Measurements from ENCODE around the gene MAPK7.
A peak's percentile ranks its signal among the peaks of the same experiment; 100 is the strongest.

Gene MAPK7

DNA sequence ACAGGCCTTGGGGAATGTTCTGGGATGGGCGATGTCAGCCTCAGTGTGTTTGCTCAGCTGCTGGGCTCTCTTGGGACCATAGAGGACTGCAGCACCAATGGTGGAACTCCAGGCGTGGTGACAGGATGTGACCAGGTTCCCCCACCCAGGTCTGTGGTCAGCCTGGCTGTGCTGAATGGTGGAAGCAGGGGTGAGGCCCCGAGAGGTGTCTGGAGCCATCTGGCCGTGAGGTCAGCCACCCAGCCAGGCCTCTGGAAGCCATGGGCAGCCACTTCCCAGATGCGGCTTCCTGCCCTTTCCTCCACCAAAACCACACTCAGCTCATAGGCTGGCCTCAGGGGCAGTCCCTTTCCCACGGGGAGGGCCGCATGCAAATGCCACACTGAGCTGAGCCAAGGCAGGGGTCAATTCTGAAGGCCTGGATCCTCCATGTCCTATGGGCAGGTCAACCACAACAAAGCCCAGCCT, 7.8 kb upstream of the MAPK7 start:
- Histone ChIP-seq H3K9ac (ENCODE audit: low read depth in 1 of 2, low read length in 2 of 2) (no peak overlapping the region), H3K4me1 (ENCODE audit: control insufficient read depth in 2 of 2, insufficient read depth in 2 of 2, low read length in 2 of 2) (peaks cover 11 to 17% of the 10 kb centered on the region in 2 donors), H3K4me3 (ENCODE audit: low read length in 2 of 2) (no peak overlapping the region), H3K36me3 (ENCODE audit: control insufficient read depth in 2 of 2, insufficient read depth in 2 of 2, low read length in 2 of 2) (no peaks in the 10 kb centered on the region), H3K27ac (ENCODE audit: low read depth in 2 of 2, low read length in 2 of 2) (peak overlapping the region in 1 of 2 donors; percentile 56), H3K27me3 (ENCODE audit: control insufficient read depth in 2 of 2, insufficient read depth in 2 of 2, low read length in 2 of 2) (no peaks in the 10 kb centered on the region), H3K9me3 (ENCODE audit: control insufficient read depth in 2 of 2, low read length in 2 of 2) (no peaks in the 10 kb centered on the region)

DNA sequence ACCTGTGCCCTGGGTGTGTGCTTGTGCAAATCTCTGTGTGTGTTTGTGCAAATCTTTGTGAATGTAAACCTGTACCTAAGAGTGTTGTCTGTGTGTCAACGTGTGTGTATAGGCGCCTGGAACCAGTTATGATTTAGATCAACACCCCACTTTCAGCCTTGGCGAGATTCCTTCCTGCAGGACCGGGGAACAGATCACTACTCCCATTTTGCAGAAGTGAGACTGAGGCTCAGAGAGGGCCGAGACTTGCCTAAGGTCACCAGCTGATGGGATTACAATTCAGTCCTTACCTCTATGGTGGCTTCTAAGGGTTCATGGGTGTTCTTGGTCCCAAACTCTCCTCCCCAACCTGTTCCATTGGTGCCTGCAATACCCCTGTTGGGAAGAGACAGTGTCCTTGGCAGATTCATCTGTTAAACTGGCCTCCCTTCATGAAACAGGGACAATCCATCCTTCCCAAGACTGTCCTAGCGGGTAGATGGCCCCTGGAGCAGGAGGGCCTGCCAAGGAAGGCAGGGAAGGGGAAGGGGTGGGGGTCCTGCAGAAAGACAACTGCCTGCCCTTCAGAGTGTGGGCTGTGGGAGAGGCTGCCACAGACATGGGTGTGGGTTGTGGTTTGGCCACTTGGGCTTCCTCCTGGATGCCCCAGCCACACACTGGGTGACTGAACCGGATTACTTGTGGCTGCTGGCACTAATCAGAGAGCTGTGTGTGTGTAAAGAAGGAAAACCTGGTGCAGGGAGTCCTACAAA, 6.9 kb upstream of the MAPK7 start:
- H3K36me3 ChIP-seq (ENCODE audit: control insufficient read depth in 2 of 2, insufficient read depth in 2 of 2, low read length in 2 of 2): no peaks in the 10 kb centered on the region
- H3K4me1 ChIP-seq (ENCODE audit: control insufficient read depth in 2 of 2, insufficient read depth in 2 of 2, low read length in 2 of 2): peaks cover 11 to 17% of the 10 kb centered on the region in 2 donors
- no peaks in the 10 kb centered on the region for H3K9me3 ChIP-seq (ENCODE audit: control insufficient read depth in 2 of 2, low read length in 2 of 2)
- H3K9ac ChIP-seq (ENCODE audit: low read depth in 1 of 2, low read length in 2 of 2): no peak overlapping the region
- H3K27ac ChIP-seq (ENCODE audit: low read depth in 2 of 2, low read length in 2 of 2): no peak overlapping the region
- H3K27me3 ChIP-seq (ENCODE audit: control insufficient read depth in 2 of 2, insufficient read depth in 2 of 2, low read length in 2 of 2): no peaks in the 10 kb centered on the region
- no peak overlapping the region for H3K4me3 ChIP-seq (ENCODE audit: low read length in 2 of 2)

GRCh38 chr17:19372011-19372370, 6.3 kb upstream of the MAPK7 start:
- H3K4me1 ChIP-seq (ENCODE audit: control insufficient read depth in 2 of 2, insufficient read depth in 2 of 2, low read length in 2 of 2): peaks cover 15 to 20% of the 10 kb centered on the region in 2 donors
- no peak overlapping the region for H3K4me3 ChIP-seq (ENCODE audit: low read length in 2 of 2)
- H3K36me3 ChIP-seq (ENCODE audit: control insufficient read depth in 2 of 2, insufficient read depth in 2 of 2, low read length in 2 of 2): no peaks in the 10 kb centered on the region
- no peak overlapping the region for H3K27ac ChIP-seq (ENCODE audit: low read depth in 2 of 2, low read length in 2 of 2)
- no peak overlapping the region for H3K9ac ChIP-seq (ENCODE audit: low read depth in 1 of 2, low read length in 2 of 2)
- H3K9me3 ChIP-seq (ENCODE audit: control insufficient read depth in 2 of 2, low read length in 2 of 2): no peaks in the 10 kb centered on the region
- no peaks in the 10 kb centered on the region for H3K27me3 ChIP-seq (ENCODE audit: control insufficient read depth in 2 of 2, insufficient read depth in 2 of 2, low read length in 2 of 2)

- Histone ChIP-seq H3K4me3 (ENCODE audit: low read length in 2 of 2) (no peak overlapping the region), H3K9me3 (ENCODE audit: control insufficient read depth in 2 of 2, low read length in 2 of 2) (no peaks in the 10 kb centered on the region), H3K27me3 (ENCODE audit: control insufficient read depth in 2 of 2, insufficient read depth in 2 of 2, low read length in 2 of 2) (no peaks in the 10 kb centered on the region), H3K27ac (ENCODE audit: low read depth in 2 of 2, low read length in 2 of 2) (no peak overlapping the region), H3K9ac (ENCODE audit: low read depth in 1 of 2, low read length in 2 of 2) (no peak overlapping the region), H3K36me3 (ENCODE audit: control insufficient read depth in 2 of 2, insufficient read depth in 2 of 2, low read length in 2 of 2) (no peaks in the 10 kb centered on the region), H3K4me1 (ENCODE audit: control insufficient read depth in 2 of 2, insufficient read depth in 2 of 2, low read length in 2 of 2) (peaks cover 19 to 23% of the 10 kb centered on the region in 2 donors)
Observed at GRCh38 chr17:19372439-19372838, 5.9 kb upstream of the MAPK7 start.

DNA sequence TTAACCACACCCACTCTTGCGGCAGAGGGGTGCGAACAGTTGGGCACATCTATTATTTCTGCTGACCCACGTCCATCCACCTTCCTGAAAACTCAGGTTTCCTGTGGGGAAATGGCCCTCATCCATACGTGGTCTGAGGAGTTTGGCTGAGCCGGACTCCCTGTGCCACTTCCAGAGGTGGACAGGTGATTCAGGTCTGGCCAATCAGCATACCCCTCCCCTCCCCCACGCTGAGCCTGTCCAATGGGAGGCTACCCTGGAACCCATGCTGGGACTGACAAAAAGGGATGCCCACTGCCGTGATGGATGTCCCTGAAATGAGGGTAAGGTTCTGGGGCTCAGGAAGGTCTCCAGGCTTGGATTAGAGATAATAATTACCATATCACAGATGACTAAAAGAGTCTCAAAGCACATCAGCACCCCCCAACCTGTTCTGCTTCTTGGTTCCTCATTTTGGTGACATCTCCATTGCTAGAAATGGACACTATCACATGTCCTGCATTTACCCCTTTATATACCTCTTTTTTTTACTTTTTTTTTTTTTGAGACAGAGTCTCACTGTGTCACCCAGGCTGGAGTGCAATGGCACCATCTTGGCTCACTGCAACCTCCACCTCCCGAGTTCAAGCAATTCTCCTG, 5.3 kb upstream of the MAPK7 start:
- H3K27me3 ChIP-seq (ENCODE audit: control insufficient read depth in 2 of 2, insufficient read depth in 2 of 2, low read length in 2 of 2): no peaks in the 10 kb centered on the region
- H3K4me3 ChIP-seq (ENCODE audit: low read length in 2 of 2): no peak overlapping the region
- H3K36me3 ChIP-seq (ENCODE audit: control insufficient read depth in 2 of 2, insufficient read depth in 2 of 2, low read length in 2 of 2): no peaks in the 10 kb centered on the region
- no peak overlapping the region for H3K27ac ChIP-seq (ENCODE audit: low read depth in 2 of 2, low read length in 2 of 2)
- H3K4me1 ChIP-seq (ENCODE audit: control insufficient read depth in 2 of 2, insufficient read depth in 2 of 2, low read length in 2 of 2): peaks cover 19 to 23% of the 10 kb centered on the region in 2 donors
- H3K9me3 ChIP-seq (ENCODE audit: control insufficient read depth in 2 of 2, low read length in 2 of 2): no peaks in the 10 kb centered on the region
- no peak overlapping the region for H3K9ac ChIP-seq (ENCODE audit: low read depth in 1 of 2, low read length in 2 of 2)

DNA sequence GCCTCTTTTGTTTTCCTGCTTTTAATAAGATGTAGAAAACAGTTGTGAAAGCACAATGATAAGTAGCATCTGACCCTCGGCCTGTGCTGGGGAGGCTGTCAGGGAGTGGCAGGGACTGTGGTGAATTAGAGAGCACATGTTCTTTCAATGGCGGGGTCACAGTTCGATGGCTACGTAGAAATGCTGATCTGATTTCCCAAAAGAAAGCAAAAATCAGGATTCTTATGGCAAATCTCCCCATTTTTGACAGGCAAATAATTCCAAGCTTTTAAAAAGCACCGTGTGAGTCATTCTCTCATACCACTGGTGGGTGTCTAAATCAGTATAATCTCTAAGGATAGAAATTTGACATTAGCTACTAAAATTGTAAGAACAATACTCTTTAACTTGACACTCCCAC, 4.2 kb upstream of the MAPK7 start:
- Histone ChIP-seq H3K9ac (ENCODE audit: low read depth in 1 of 2, low read length in 2 of 2) (no peak overlapping the region), H3K4me3 (ENCODE audit: low read length in 2 of 2) (no peak overlapping the region), H3K27me3 (ENCODE audit: control insufficient read depth in 2 of 2, insufficient read depth in 2 of 2, low read length in 2 of 2) (no peaks in the 10 kb centered on the region), H3K27ac (ENCODE audit: low read depth in 2 of 2, low read length in 2 of 2) (no peak overlapping the region), H3K9me3 (ENCODE audit: control insufficient read depth in 2 of 2, low read length in 2 of 2) (no peaks in the 10 kb centered on the region), H3K36me3 (ENCODE audit: control insufficient read depth in 2 of 2, insufficient read depth in 2 of 2, low read length in 2 of 2) (no peaks in the 10 kb centered on the region), H3K4me1 (ENCODE audit: control insufficient read depth in 2 of 2, insufficient read depth in 2 of 2, low read length in 2 of 2) (peaks cover 20 to 24% of the 10 kb centered on the region in 2 donors)

DNA sequence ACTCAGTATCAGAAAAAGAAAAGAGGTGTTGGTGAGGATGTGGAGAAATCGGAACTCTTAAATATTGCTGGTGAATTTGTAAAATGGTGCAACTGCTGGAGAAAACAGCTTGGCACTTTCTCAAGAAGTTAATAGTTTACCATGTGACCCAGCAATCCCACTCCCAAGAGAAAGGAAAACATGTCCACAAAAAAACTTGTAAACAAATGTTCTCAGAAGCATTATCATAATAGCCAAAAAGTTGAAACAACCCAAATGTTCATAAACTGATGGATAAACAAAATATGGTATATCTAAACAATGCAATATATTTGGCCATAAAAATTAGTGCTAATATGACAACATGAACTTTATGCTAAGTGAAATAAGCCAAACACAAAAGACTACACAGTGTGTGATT, 2.6 kb upstream of the MAPK7 start:
- Histone ChIP-seq H3K4me3 (ENCODE audit: low read length in 2 of 2) (no peak overlapping the region), H3K4me1 (ENCODE audit: control insufficient read depth in 2 of 2, insufficient read depth in 2 of 2, low read length in 2 of 2) (peaks cover 17 to 20% of the 10 kb centered on the region in 2 donors), H3K9ac (ENCODE audit: low read depth in 1 of 2, low read length in 2 of 2) (no peak overlapping the region), H3K27me3 (ENCODE audit: control insufficient read depth in 2 of 2, insufficient read depth in 2 of 2, low read length in 2 of 2) (no peaks in the 10 kb centered on the region), H3K27ac (ENCODE audit: low read depth in 2 of 2, low read length in 2 of 2) (no peak overlapping the region), H3K36me3 (ENCODE audit: control insufficient read depth in 2 of 2, insufficient read depth in 2 of 2, low read length in 2 of 2) (peaks cover 12 to 14% of the 10 kb centered on the region in 2 donors), H3K9me3 (ENCODE audit: control insufficient read depth in 2 of 2, low read length in 2 of 2) (no peaks in the 10 kb centered on the region)

DNA sequence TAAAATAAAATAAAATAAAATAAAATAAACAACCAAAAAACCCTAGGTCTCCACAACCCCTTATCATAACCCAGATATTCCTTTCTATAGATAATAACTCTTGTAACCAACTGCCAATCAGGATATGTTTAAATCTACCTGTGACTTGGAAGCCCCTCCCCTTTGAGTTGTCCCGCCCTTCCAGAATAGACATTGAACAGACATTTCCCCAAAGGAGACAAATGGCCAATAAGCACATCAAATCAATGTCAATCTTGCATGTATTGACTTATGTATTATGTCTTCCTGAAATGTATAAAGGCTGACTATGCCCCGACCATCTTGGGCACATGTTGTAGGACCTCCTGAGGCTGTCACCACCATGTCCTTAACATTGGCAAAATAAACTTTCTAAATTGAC, 1.5 kb upstream of the MAPK7 start:
- Histone ChIP-seq H3K9me3 (ENCODE audit: control insufficient read depth in 2 of 2, low read length in 2 of 2) (no peaks in the 10 kb centered on the region), H3K27ac (ENCODE audit: low read depth in 2 of 2, low read length in 2 of 2) (peak overlapping the region; percentile 99 to 100), H3K4me1 (ENCODE audit: control insufficient read depth in 2 of 2, insufficient read depth in 2 of 2, low read length in 2 of 2) (peaks cover 17 to 20% of the 10 kb centered on the region in 2 donors), H3K27me3 (ENCODE audit: control insufficient read depth in 2 of 2, insufficient read depth in 2 of 2, low read length in 2 of 2) (no peaks in the 10 kb centered on the region), H3K9ac (ENCODE audit: low read depth in 1 of 2, low read length in 2 of 2) (peak overlapping the region; percentile 93 to 99), H3K36me3 (ENCODE audit: control insufficient read depth in 2 of 2, insufficient read depth in 2 of 2, low read length in 2 of 2) (peaks cover 21 to 22% of the 10 kb centered on the region in 2 donors), H3K4me3 (ENCODE audit: low read length in 2 of 2) (peak overlapping the region; percentile 90 to 95)

DNA sequence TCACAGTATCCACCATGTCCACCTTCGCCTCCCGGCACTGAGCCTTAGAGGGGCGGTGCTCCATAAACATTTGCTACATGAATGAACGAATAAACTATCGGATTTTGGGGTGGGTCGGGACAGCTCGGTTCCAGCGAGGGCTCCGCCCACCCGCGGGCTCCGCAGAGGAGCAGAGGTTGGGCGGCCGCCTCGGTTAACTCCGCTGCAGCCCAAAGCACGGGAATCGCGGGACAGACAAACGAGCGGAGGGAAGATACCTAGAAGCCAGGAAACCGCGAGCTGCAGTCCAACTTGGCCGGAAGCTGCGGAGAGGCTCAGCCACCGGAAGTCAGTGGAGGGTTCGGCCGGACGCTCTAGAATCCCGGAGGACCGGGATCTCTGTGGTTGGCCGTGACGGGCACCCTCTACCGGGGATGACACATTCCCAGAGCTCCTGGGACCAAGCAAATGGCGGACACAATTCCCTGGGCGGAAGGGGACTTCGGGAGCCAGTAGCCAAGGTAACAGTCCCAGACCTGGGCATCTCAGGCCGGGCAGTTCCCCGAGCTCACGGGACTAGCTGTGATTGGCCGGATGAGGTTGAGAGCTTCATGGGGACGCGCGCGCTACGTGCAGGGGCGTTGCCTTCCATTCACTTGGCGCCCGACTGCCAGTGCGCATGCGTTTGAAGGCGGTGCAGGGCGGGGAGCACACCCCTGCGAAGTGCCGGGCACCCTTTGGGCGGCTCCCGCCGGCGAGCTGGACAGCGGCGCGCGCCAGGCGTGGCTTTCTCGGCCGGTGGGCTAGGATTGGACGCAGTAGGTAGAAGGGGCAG, 489 bp upstream of the MAPK7 start:
- Histone ChIP-seq H3K27ac (ENCODE audit: low read depth in 2 of 2, low read length in 2 of 2) (peak overlapping the region; percentile 99 to 100), H3K9ac (ENCODE audit: low read depth in 1 of 2, low read length in 2 of 2) (peak overlapping the region; percentile 93 to 99), H3K27me3 (ENCODE audit: control insufficient read depth in 2 of 2, insufficient read depth in 2 of 2, low read length in 2 of 2) (no peaks in the 10 kb centered on the region), H3K4me1 (ENCODE audit: control insufficient read depth in 2 of 2, insufficient read depth in 2 of 2, low read length in 2 of 2) (peaks cover 20 to 21% of the 10 kb centered on the region in 2 donors), H3K9me3 (ENCODE audit: control insufficient read depth in 2 of 2, low read length in 2 of 2) (no peaks in the 10 kb centered on the region), H3K4me3 (ENCODE audit: low read length in 2 of 2) (peak overlapping the region; percentile 90 to 95), H3K36me3 (ENCODE audit: control insufficient read depth in 2 of 2, insufficient read depth in 2 of 2, low read length in 2 of 2) (peaks cover 28% of the 10 kb centered on the region in 2 donors)
